H1 (cell line): ENCODE data around the gene PHC3. TPM values are rescaled to one million over a fixed set of nuclear protein-coding genes. Genes with fewer than 3 reads are reported as not detected.

ENCODE experiments used
- CTCF ChIA-PET: fragments of 300-600 bp; sonication (Branson Sonifier 250); formaldehyde crosslinking; loops from one replicate; lab custom pipeline; 2021; ENCODE audit not compliant: partially characterized antibody; lab: Charles Lee
- POLR2A ChIA-PET: fragments of 300-600 bp; sonication (Branson Sonifier 250); formaldehyde crosslinking; loops from one replicate; lab custom pipeline; 2021; ENCODE audit warnings: inconsistent platforms; ENCODE audit not compliant: partially characterized antibody; lab: Charles Lee
- DNase-seq, 2 experiments: peaks; one replicate each; pipeline versions ENCODE4 v3.0.0 to v3.0.0-alpha.2; 2010 to 2022; ENCODE audit warnings: low spot score in 2 of 2, low read depth in 1 of 2, mixed read lengths in 1 of 2
- FAIRE-seq: peaks from 2 replicates; lab custom pipeline; 2011; peaks lifted over from hg19 to GRCh38; lab: Jason Lieb, UNC
- H2AFZ ChIP-seq: 2 replicates; pipeline ENCODE4 v1.8.1; 2012; ENCODE audit warnings: low read length, inconsistent platforms
- H2AK5ac ChIP-seq: 2 replicates; pipeline ENCODE4 v1.6.1; 2013; ENCODE audit warnings: low read depth, low read length
- H2BK120ac ChIP-seq: replicated peaks from 2 replicates; pipeline ENCODE3; 2013; ENCODE audit warnings: low read depth, low read length, inconsistent platforms
- H2BK12ac ChIP-seq: 2 replicates; pipeline ENCODE4 v1.6.1; 2013; ENCODE audit warnings: low read depth, low read length
- H2BK15ac ChIP-seq: 2 replicates; pipeline ENCODE4 v1.6.1; 2013; ENCODE audit warnings: low read length
- H2BK20ac ChIP-seq: 2 replicates; pipeline ENCODE4 v1.6.1; 2013; ENCODE audit warnings: low read length
- H2BK5ac ChIP-seq: 2 replicates; pipeline ENCODE4 v1.6.1; 2013; ENCODE audit warnings: low read depth, low read length
- H3K14ac ChIP-seq: 2 replicates; pipeline ENCODE4 v1.6.1; 2013; ENCODE audit warnings: inconsistent platforms; ENCODE audit not compliant: insufficient read length
- H3K18ac ChIP-seq: 2 replicates; pipeline ENCODE4 v1.6.1; 2013; ENCODE audit warnings: low read length; ENCODE audit errors: extremely low read depth
- H3K23ac ChIP-seq: 2 replicates; pipeline ENCODE4 v1.6.1; 2013; ENCODE audit warnings: inconsistent platforms; ENCODE audit not compliant: insufficient read length
- H3K23me2 ChIP-seq: 2 replicates; pipeline ENCODE4 v1.6.1; 2013; ENCODE audit warnings: low read depth, low read length
- H3K27ac ChIP-seq: 2 replicates; pipeline ENCODE4 v1.6.1; 2011; ENCODE audit warnings: low read depth, low read length, inconsistent platforms
- H3K27me3 ChIP-seq, 4 experiments: replicated peaks in 1 of 4; 1 replicate in 1 of 4; 2 replicates in 3 of 4; pipeline versions ENCODE4 v1.6.1 to v1.8.1; 2011 to 2013; ENCODE audit warnings: low read length in 3 of 4, mild to moderate bottlenecking in 3 of 4, inconsistent platforms in 2 of 4, mixed read lengths in 2 of 4, moderate library complexity in 1 of 4; ENCODE audit not compliant: control insufficient read depth in 3 of 4, insufficient read depth in 3 of 4; ENCODE audit errors: extremely low read depth in 1 of 4
- H3K36me3 ChIP-seq, 4 experiments: 2 replicates each; pipeline versions ENCODE4 v1.6.1 to v1.8.1; 2011 to 2013; ENCODE audit warnings: mild to moderate bottlenecking in 4 of 4, low read length in 3 of 4, moderate library complexity in 2 of 4, control low read depth in 1 of 4, inconsistent platforms in 1 of 4; ENCODE audit not compliant: insufficient read depth in 4 of 4, control insufficient read depth in 2 of 4
- H3K4ac ChIP-seq: replicated peaks from 2 replicates; pipeline ENCODE3; 2013; ENCODE audit warnings: low read length, low read depth, mixed read lengths, inconsistent platforms; ENCODE audit not compliant: insufficient read length
- H3K4me1 ChIP-seq, 4 experiments: replicated peaks in 1 of 4; 1 replicate in 1 of 4; 2 replicates in 3 of 4; pipeline versions ENCODE4 v1.6.1 to v1.8.1; 2011 to 2013; ENCODE audit warnings: low read length in 3 of 4, inconsistent platforms in 2 of 4, mixed read lengths in 1 of 4; ENCODE audit not compliant: insufficient read depth in 4 of 4, control insufficient read depth in 3 of 4
- H3K4me2 ChIP-seq, 2 experiments: 2 replicates each; pipeline versions ENCODE4 v1.6.1 to v1.8.1; 2011 to 2013; ENCODE audit warnings: low read depth in 2 of 2, low read length in 2 of 2, control low read depth in 1 of 2, inconsistent platforms in 1 of 2, mild to moderate bottlenecking in 1 of 2; ENCODE audit not compliant: insufficient read depth in 1 of 2
- H3K4me3 ChIP-seq, 4 experiments: fragments of 200-600, 300-600 bp in 1 of 4; sonication (generic), shearing (Covaris generic), sonication (Bioruptor Twin) in 1 of 4; 2 replicates each; pipeline versions ENCODE4 v1.5.1 to v1.8.1; 2011 to 2016; ENCODE audit warnings: low read length in 4 of 4, low read depth in 3 of 4, control low read depth in 2 of 4, inconsistent platforms in 2 of 4, mild to moderate bottlenecking in 2 of 4, mixed read lengths in 1 of 4, moderate library complexity in 1 of 4; ENCODE audit not compliant: insufficient read depth in 2 of 4; ENCODE audit errors: extremely low read depth in 1 of 4
- H3K56ac ChIP-seq: replicated peaks from 2 replicates; pipeline ENCODE3; 2013; ENCODE audit warnings: low read depth, mild to moderate bottlenecking, mixed read lengths, low read length, inconsistent platforms; ENCODE audit not compliant: insufficient read length
- H3K79me1 ChIP-seq: 2 replicates; pipeline ENCODE4 v1.6.1; 2013; ENCODE audit warnings: low read depth, low read length, control low read depth
- H3K79me2 ChIP-seq, 2 experiments: 2 replicates each; pipeline versions ENCODE4 v1.6.1 to v1.8.1; 2012 to 2013; ENCODE audit warnings: low read length in 2 of 2, mild to moderate bottlenecking in 2 of 2, inconsistent platforms in 1 of 2; ENCODE audit not compliant: insufficient read depth in 2 of 2, control insufficient read depth in 1 of 2
- H3K9ac ChIP-seq, 4 experiments: replicated peaks in 1 of 4; 1 replicate in 1 of 4; 2 replicates in 3 of 4; pipeline versions ENCODE4 v1.6.1 to v1.8.1; 2011 to 2013; ENCODE audit warnings: low read depth in 3 of 4, low read length in 3 of 4, control low read depth in 2 of 4, mild to moderate bottlenecking in 2 of 4, moderate library complexity in 2 of 4, inconsistent platforms in 1 of 4; ENCODE audit errors: extremely low read depth in 1 of 4
- H3K9me3 ChIP-seq, 2 experiments: 2 replicates each; pipeline versions ENCODE4 v1.6.1 to v1.8.1; 2012 to 2013; ENCODE audit warnings: mild to moderate bottlenecking in 2 of 2, moderate library complexity in 2 of 2, control low read depth in 1 of 2, inconsistent platforms in 1 of 2, low read depth in 1 of 2, low read length in 1 of 2, mixed read lengths in 1 of 2; ENCODE audit not compliant: insufficient read depth in 2 of 2
- H4K20me1 ChIP-seq, 2 experiments: replicated peaks in 1 of 2; 2 replicates each; pipeline versions ENCODE3 to v1.8.1; 2011 to 2013; ENCODE audit warnings: inconsistent platforms in 2 of 2, low read length in 2 of 2, mild to moderate bottlenecking in 1 of 2; ENCODE audit not compliant: insufficient read depth in 2 of 2, control insufficient read depth in 1 of 2
- H4K5ac ChIP-seq: 2 replicates; pipeline ENCODE4 v1.6.1; 2013; ENCODE audit warnings: low read length, low read depth, mixed read lengths, inconsistent platforms; ENCODE audit not compliant: insufficient read length
- H4K8ac ChIP-seq: 2 replicates; pipeline ENCODE4 v1.8.0; 2013; ENCODE audit warnings: mild to moderate bottlenecking, moderate library complexity, low read length, inconsistent platforms; ENCODE audit not compliant: insufficient read depth; ENCODE audit errors: extremely low read depth
- H4K91ac ChIP-seq: replicated peaks from 2 replicates; pipeline ENCODE3; 2013; ENCODE audit warnings: low read length, mixed read lengths, inconsistent platforms; ENCODE audit not compliant: insufficient read length
- ASH2L ChIP-seq: fragments of 200-600, 300-600 bp; sonication (generic); IDR thresholded peaks from one replicate; pipeline ENCODE4 v1.7.1; 2017; ENCODE audit warnings: low read length
- EGR1 ChIP-seq: IDR thresholded peaks from 2 replicates; pipeline ENCODE4 v1.6.1; 2011; ENCODE audit warnings: low read depth, low read length, borderline replicate concordance
- EP300 ChIP-seq, 2 experiments: IDR thresholded peaks; 1 replicate in 1 of 2; 2 replicates in 1 of 2; pipeline ENCODE4 v1.6.1; 2011 to 2012; ENCODE audit warnings: low read depth in 2 of 2, low read length in 2 of 2, mild to moderate bottlenecking in 2 of 2, borderline replicate concordance in 1 of 2, inconsistent platforms in 1 of 2, moderate library complexity in 1 of 2
- EZH2 ChIP-seq: fragments of 200-600 bp; sonication (generic); IDR thresholded peaks from 2 replicates; pipeline ENCODE4 v1.7.1; 2012; ENCODE audit warnings: low read depth, mild to moderate bottlenecking, moderate library complexity, low read length, inconsistent platforms; ENCODE audit not compliant: severe bottlenecking
- SIN3A ChIP-seq, 2 experiments: IDR thresholded peaks in 1 of 2; conservative IDR thresholded peaks in 1 of 2; 2 replicates each; pipeline ENCODE4 v1.6.1; 2011 to 2012; ENCODE audit warnings: low read length in 2 of 2, improper control_type of control experiment in 1 of 2, low read depth in 1 of 2, mild to moderate bottlenecking in 1 of 2
- SRF ChIP-seq: IDR thresholded peaks from 2 replicates; pipeline ENCODE4 v1.6.1; 2011; ENCODE audit warnings: mild to moderate bottlenecking, low read depth, low read length, moderate library complexity
- TAF1 ChIP-seq: IDR thresholded peaks from 2 replicates; pipeline ENCODE4 v1.6.1; 2011; ENCODE audit warnings: mild to moderate bottlenecking, low read depth, low read length
- WGBS, 2 experiments: shearing (Covaris generic) in 1 of 2; methylation state at CpG; one replicate each; pipeline versions ENCODE4 v1.1.6 to v1.1.7; 2013 to 2015; ENCODE audit warnings: low lambda C conversion rate in 2 of 2, mixed read lengths in 2 of 2, inconsistent platforms in 1 of 2, low coverage in 1 of 2, missing lambda C conversion rate in 1 of 2; ENCODE audit not compliant: insufficient replicate concordance in 2 of 2, insufficient coverage in 1 of 2, insufficient read length in 1 of 2; ENCODE audit errors: extremely low coverage in 1 of 2, missing lambda C conversion rate in 1 of 2; 5-methylcytosine and 5-hydroxymethylcytosine counted together
- polyA plus RNA-seq, 7 experiments: library from polyadenylated mRNA; depleted of rRNA in 3 of 7; stranded (reverse) in 5 of 7; unstranded in 2 of 7; fragments of >200 nt in 5 of 7; fragments of 200-250 nt in 2 of 7; gene quantifications; 1 replicate in 5 of 7; 2 replicates in 1 of 7; 4 replicates in 1 of 7; pipeline versions ENCODE4 v1.2.1 to v1.2.3, GENCODE V29; 2011 to 2013; ENCODE audit warnings: missing spikeins in 2 of 7, mixed read lengths in 2 of 7
- total RNA-seq: library from RNA; stranded (reverse); fragmentation: NEBNext Ultra II Directional; extraction: Animal tissue kit (Norgen Biotek cat#: 25700); gene quantifications from 2 replicates; pipeline ENCODE4 v1.2.1, GENCODE V29; 2021
- TF ChIP-seq, protein P1 (sequence below): IDR thresholded peaks from 2 replicates; pipeline ENCODE4 v1.6.1; 2011; ENCODE audit warnings: low read length, improper control_type of control experiment
- TF ChIP-seq, protein P2 (sequence below), 3 experiments: IDR thresholded peaks; 1 replicate in 2 of 3; 2 replicates in 1 of 3; pipeline versions ENCODE4 v1.5.1 to v1.6.1; 2011; ENCODE audit warnings: low read length in 3 of 3, mild to moderate bottlenecking in 3 of 3, inconsistent platforms in 2 of 3, low read depth in 1 of 3, moderate library complexity in 1 of 3; ENCODE audit not compliant: insufficient read depth in 1 of 3; ENCODE audit errors: control extremely low read depth in 1 of 3

PHC3 gene
- total and polyA plus RNA-seq, 2 of the 8 experiments (the other 6 are each of a cell fraction or from before 2014, with no cell fraction given) = 26.4 to 29.2 TPM

DNA sequence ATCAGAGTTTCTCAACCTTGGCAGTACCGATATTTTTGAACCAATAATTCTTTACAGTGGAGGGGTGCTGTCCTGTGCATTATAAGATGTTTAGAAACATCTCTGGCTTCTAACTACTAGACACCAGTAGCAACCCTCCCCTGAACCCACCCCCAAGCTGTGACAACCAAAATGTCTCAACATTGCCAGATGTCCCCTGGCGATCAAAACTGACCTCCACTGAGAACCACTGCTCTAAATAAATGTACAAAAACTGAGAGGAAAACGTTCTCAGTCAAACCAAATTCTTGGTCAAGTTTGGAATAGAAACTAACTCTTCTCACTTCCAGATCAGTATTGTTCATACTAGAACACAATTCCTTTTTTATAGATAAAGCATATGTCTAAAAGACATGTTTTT is 85.2 kb downstream of the PHC3 start:
- H3K23me2 ChIP-seq = no peaks in the 10 kb centered on the region
- no peak for DNase-seq
- H2BK15ac ChIP-seq = no peak overlapping the region
- H2BK12ac ChIP-seq = no peak overlapping the region
- peaks cover 0 to 49% (median 14%) of the 10 kb centered on the region in 4 experiments; a peak in 4 of 8 replicates for H3K36me3 ChIP-seq
- H3K18ac ChIP-seq = no peak overlapping the region
- no peak overlapping the region for H4K5ac ChIP-seq
- no peak overlapping the region for H3K9ac ChIP-seq
- no peaks in the 10 kb centered on the region for H3K79me2 ChIP-seq
- no peaks in the 10 kb centered on the region for H3K27me3 ChIP-seq
- no peak overlapping the region for H3K56ac ChIP-seq
- H2AFZ ChIP-seq = no peak overlapping the region
- H3K4me1 ChIP-seq = no peaks in the 10 kb centered on the region
- no peak overlapping the region for H4K91ac ChIP-seq
- H4K8ac ChIP-seq = no peak overlapping the region
- ChIA-PET CTCF (interaction anchor here (1.3 to 5.9 kb wide), 4 partner anchors 10 to 75 kb away, joined by 4 to 34 read pairs (median 4); no protein-coding TSS in a partner anchor), POLR2A (no interaction called here)
- no peak overlapping the region for H3K14ac ChIP-seq
- no peaks in the 10 kb centered on the region; the same call in 1 of the 2 replicates for H3K79me1 ChIP-seq
- H3K4ac ChIP-seq = no peak overlapping the region
- WGBS, 2 experiments = 86% methylated on average over 3 of the region's 3 CpGs; no CpG with 5 or more reads in 1 of the 2 experiments
- no peaks in the 10 kb centered on the region for H3K9me3 ChIP-seq
- no peak overlapping the region for H2BK20ac ChIP-seq
- H3K23ac ChIP-seq = no peak overlapping the region
- H3K27ac ChIP-seq = no peak overlapping the region
- no peak overlapping the region for H2AK5ac ChIP-seq
- no peak overlapping the region for H3K4me2 ChIP-seq
- H2BK5ac ChIP-seq = no peak overlapping the region
- H2BK120ac ChIP-seq = no peak overlapping the region
- no peak for FAIRE-seq
- no peak overlapping the region for H3K4me3 ChIP-seq
- H4K20me1 ChIP-seq = peaks cover 0 to 1% of the 10 kb centered on the region in 2 experiments
- TF ChIP-seq ASH2L (no peak), SRF (no peak), EGR1 (no peak), SIN3A (conservative IDR thresholded peaks at IDR 0.05 in 1 of 2, IDR thresholded peaks at IDR 0.05 in 1 of 2; ENCODE audit: low read depth in 1 of 2, low read length in 2 of 2) (no peak), EP300 (IDR thresholded peaks at IDR 0.05; ENCODE audit: borderline replicate concordance in 1 of 2, low read depth in 2 of 2, low read length in 2 of 2) (no peak), EZH2 (no peak), TAF1 (no peak)
- TF ChIP-seq, protein P1, sequence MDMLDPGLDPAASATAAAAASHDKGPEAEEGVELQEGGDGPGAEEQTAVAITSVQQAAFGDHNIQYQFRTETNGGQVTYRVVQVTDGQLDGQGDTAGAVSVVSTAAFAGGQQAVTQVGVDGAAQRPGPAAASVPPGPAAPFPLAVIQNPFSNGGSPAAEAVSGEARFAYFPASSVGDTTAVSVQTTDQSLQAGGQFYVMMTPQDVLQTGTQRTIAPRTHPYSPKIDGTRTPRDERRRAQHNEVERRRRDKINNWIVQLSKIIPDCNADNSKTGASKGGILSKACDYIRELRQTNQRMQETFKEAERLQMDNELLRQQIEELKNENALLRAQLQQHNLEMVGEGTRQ = no peak
- TF ChIP-seq, protein P2, sequence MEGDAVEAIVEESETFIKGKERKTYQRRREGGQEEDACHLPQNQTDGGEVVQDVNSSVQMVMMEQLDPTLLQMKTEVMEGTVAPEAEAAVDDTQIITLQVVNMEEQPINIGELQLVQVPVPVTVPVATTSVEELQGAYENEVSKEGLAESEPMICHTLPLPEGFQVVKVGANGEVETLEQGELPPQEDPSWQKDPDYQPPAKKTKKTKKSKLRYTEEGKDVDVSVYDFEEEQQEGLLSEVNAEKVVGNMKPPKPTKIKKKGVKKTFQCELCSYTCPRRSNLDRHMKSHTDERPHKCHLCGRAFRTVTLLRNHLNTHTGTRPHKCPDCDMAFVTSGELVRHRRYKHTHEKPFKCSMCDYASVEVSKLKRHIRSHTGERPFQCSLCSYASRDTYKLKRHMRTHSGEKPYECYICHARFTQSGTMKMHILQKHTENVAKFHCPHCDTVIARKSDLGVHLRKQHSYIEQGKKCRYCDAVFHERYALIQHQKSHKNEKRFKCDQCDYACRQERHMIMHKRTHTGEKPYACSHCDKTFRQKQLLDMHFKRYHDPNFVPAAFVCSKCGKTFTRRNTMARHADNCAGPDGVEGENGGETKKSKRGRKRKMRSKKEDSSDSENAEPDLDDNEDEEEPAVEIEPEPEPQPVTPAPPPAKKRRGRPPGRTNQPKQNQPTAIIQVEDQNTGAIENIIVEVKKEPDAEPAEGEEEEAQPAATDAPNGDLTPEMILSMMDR (IDR thresholded peaks at IDR 0.05; ENCODE audit: control extremely low read depth in 1 of 3, insufficient read depth in 1 of 3, low read depth in 1 of 3, low read length in 3 of 3) = no peak
